ENCODE measurements around the gene IREB2.
A peak's percentile ranks its signal among the peaks of the same experiment; 100 is the strongest.

Gene IREB2

GRCh38 chr15:78389738-78390137, 48.3 kb upstream of the IREB2 start:
- no peak for ATAC-seq
- TF ChIP-seq RARB (CRISPR knock-in tag; IDR thresholded peaks at IDR 0.05) (no peak), PPARA (CRISPR knock-in tag; IDR thresholded peaks at IDR 0.05; ENCODE audit: borderline replicate concordance) (no peak), BACH2 (CRISPR knock-in tag; IDR thresholded peaks at IDR 0.05; ENCODE audit: borderline replicate concordance) (no peak), ZNF565 (CRISPR knock-in tag; conservative IDR thresholded peaks at IDR 0.05; ENCODE audit: low read depth) (no peak), ZNF8 (CRISPR knock-in tag; IDR thresholded peaks at IDR 0.05) (no peak), ZFP3 (CRISPR knock-in tag; IDR thresholded peaks at IDR 0.05) (no peak), OSR1 (CRISPR knock-in tag; IDR thresholded peaks at IDR 0.05) (no peak), PATZ1 (CRISPR knock-in tag; IDR thresholded peaks at IDR 0.05; ENCODE audit: borderline replicate concordance) (no peak), CSRNP3 (CRISPR knock-in tag; IDR thresholded peaks at IDR 0.05) (no peak), ISL1 (CRISPR knock-in tag; IDR thresholded peaks at IDR 0.05) (no peak), CSDC2 (CRISPR knock-in tag; IDR thresholded peaks at IDR 0.05) (no peak), TSHZ2 (CRISPR knock-in tag; IDR thresholded peaks at IDR 0.05) (no peak), ESRRG (CRISPR knock-in tag; IDR thresholded peaks at IDR 0.05) (no peak), ARNTL (CRISPR knock-in tag; IDR thresholded peaks at IDR 0.05; ENCODE audit: borderline replicate concordance, low read depth) (no peak)
- TF ChIP-seq, protein P1, sequence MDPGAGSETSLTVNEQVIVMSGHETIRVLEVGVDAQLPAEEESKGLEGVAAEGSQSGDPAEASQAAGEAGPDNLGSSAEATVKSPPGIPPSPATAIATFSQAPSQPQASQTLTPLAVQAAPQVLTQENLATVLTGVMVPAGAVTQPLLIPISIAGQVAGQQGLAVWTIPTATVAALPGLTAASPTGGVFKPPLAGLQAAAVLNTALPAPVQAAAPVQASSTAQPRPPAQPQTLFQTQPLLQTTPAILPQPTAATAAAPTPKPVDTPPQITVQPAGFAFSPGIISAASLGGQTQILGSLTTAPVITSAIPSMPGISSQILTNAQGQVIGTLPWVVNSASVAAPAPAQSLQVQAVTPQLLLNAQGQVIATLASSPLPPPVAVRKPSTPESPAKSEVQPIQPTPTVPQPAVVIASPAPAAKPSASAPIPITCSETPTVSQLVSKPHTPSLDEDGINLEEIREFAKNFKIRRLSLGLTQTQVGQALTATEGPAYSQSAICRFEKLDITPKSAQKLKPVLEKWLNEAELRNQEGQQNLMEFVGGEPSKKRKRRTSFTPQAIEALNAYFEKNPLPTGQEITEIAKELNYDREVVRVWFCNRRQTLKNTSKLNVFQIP (CRISPR knock-in tag; IDR thresholded peaks at IDR 0.05; ENCODE audit: borderline replicate concordance, low read depth) = no peak

DNA sequence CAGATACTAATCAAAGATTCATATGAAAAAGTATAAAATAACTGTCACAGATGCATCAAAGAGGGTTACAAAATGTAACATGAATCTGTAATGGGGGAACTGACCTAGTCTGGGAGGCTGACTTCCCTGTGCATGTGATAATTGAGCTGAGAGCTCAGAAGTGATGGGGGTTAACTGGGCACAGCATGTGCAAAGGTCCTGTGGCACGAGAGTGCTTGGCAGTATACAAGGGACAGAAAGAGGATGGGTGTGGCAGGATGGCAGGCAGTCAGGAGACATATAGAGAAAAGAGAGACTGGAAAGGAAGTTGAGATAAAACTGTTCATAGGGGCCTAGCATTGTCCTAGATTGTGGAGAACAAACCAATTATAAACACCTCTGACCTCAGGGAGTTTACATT, 47.8 kb upstream of the IREB2 start:
- ATAC-seq = no peak

DNA sequence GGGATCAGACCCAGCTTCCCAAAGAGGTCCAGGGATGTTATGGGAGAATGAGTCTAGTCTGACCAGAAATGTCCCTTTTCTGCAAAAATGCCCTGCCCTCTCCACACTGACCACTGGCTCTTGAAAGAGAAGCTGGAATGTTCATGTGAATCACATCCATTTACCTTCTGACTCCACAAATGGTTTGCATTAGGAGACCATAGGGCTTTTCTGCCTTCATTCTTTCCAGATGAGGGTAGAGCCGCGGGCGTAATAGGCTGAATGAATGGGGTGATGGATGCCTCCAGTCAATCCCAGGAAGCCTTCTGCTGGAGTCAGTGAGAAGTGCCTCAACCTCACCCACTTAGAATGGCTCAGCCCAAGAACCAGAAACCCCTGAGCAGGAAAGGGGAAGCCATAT, 47.2 kb upstream of the IREB2 start:
- ATAC-seq = peak; percentile 77
- no peak for TF ChIP-seq ARNTL (CRISPR knock-in tag; IDR thresholded peaks at IDR 0.05; ENCODE audit: borderline replicate concordance, low read depth)
- TF ChIP-seq PPARA (CRISPR knock-in tag; IDR thresholded peaks at IDR 0.05; ENCODE audit: borderline replicate concordance) = no peak
- TF ChIP-seq GLIS3 (CRISPR knock-in tag; IDR thresholded peaks at IDR 0.05) = no peak
- TF ChIP-seq TSHZ2 (CRISPR knock-in tag; IDR thresholded peaks at IDR 0.05) = no peak
- no peak for TF ChIP-seq ESRRG (CRISPR knock-in tag; IDR thresholded peaks at IDR 0.05)
- TF ChIP-seq CSDC2 (CRISPR knock-in tag; IDR thresholded peaks at IDR 0.05) = no peak
- no peak for TF ChIP-seq OSR1 (CRISPR knock-in tag; IDR thresholded peaks at IDR 0.05)
- TF ChIP-seq, protein P1 (CRISPR knock-in tag; IDR thresholded peaks at IDR 0.05; ENCODE audit: borderline replicate concordance, low read depth) = no peak
- no peak for TF ChIP-seq ISL1 (CRISPR knock-in tag; IDR thresholded peaks at IDR 0.05)
- TF ChIP-seq ZFP3 (CRISPR knock-in tag; IDR thresholded peaks at IDR 0.05) = no peak
- no peak for TF ChIP-seq ZC3H10 (CRISPR knock-in tag; IDR thresholded peaks at IDR 0.05)

More for the DNA sequence above, 47.8 kb upstream of the IREB2 start:
- no peak for TF ChIP-seq TSHZ2 (CRISPR knock-in tag; IDR thresholded peaks at IDR 0.05)
- TF ChIP-seq ZNF70 (CRISPR knock-in tag; IDR thresholded peaks at IDR 0.05) = no peak
- TF ChIP-seq PPARA (CRISPR knock-in tag; IDR thresholded peaks at IDR 0.05; ENCODE audit: borderline replicate concordance) = no peak
